Smooth muscle cell (in vitro differentiated cells): ENCODE measurements around the gene SEMA3E. TPM values are rescaled to one million over a fixed set of nuclear protein-coding genes. Genes with fewer than 3 reads are reported as not detected.

Experiments used
- DNase-seq: peaks from one replicate; lab custom pipeline; 2025; ENCODE audit not compliant: unreplicated experiment; lab: John Stamatoyannopoulos, UW
- H2AFZ ChIP-seq: fragments of 200-600 bp; sonication (generic); 2 replicates; pipeline ENCODE4 v1.6.0; 2016; ENCODE audit warnings: antibody characterized with exemption, low read depth, mild to moderate bottlenecking
- H3F3A ChIP-seq: fragments of 200-600 bp; sonication (generic); 2 replicates; pipeline ENCODE4 v1.6.0; 2017; ENCODE audit warnings: antibody characterized with exemption, low read depth
- H3K27ac ChIP-seq: fragments of 200-600 bp; sonication (generic); 2 replicates; pipeline ENCODE4 v1.5.1; 2016; ENCODE audit warnings: low read depth, mild to moderate bottlenecking
- H3K27me3 ChIP-seq: fragments of 200-600 bp; sonication (generic); 2 replicates; pipeline ENCODE4 v1.6.1; 2016; ENCODE audit warnings: low read depth, mild to moderate bottlenecking
- H3K36me3 ChIP-seq: fragments of 200-600 bp; sonication (generic); 2 replicates; pipeline ENCODE4 v1.5.1; 2016; ENCODE audit warnings: low read depth
- H3K4me1 ChIP-seq: fragments of 200-600 bp; sonication (generic); 2 replicates; pipeline ENCODE4 v1.5.1; 2016; ENCODE audit warnings: low read depth
- H3K4me2 ChIP-seq: fragments of 200-600 bp; sonication (generic); 2 replicates; pipeline ENCODE4 v1.6.0; 2016; ENCODE audit warnings: mild to moderate bottlenecking
- H3K4me3 ChIP-seq: fragments of 200-600 bp; sonication (generic); 2 replicates; pipeline ENCODE4 v1.5.1; 2016; ENCODE audit warnings: mild to moderate bottlenecking
- H3K79me2 ChIP-seq: fragments of 200-600 bp; sonication (generic); 2 replicates; pipeline ENCODE4 v1.6.0; 2016; ENCODE audit warnings: low read depth, mild to moderate bottlenecking
- H3K9ac ChIP-seq: fragments of 200-600 bp; sonication (generic); 2 replicates; pipeline ENCODE4 v1.6.0; 2016; ENCODE audit warnings: low read depth
- H3K9me3 ChIP-seq: fragments of 200-600 bp; sonication (generic); replicated peaks from 2 replicates; pipeline ENCODE4 v1.5.1; 2016; ENCODE audit warnings: low read depth
- H4K20me1 ChIP-seq: fragments of 200-600 bp; sonication (generic); 2 replicates; pipeline ENCODE4 v1.6.0; 2016; ENCODE audit warnings: low read depth
- WGBS: methylation state at CpG from one replicate; pipeline ENCODE4 v1.1.7; 2016; ENCODE audit warnings: low lambda C conversion rate; 5-methylcytosine and 5-hydroxymethylcytosine counted together
- polyA plus RNA-seq: library from polyadenylated mRNA; unstranded; fragments of >200 nt; fragmentation: Nextera tagmentation; extraction: Ambion mirVana; gene quantifications from 2 replicates; pipeline ENCODE4 v1.2.1, GENCODE V29; 2016
- total RNA-seq: library from RNA; depleted of rRNA; stranded (reverse); fragments of >200 nt; gene quantifications from 2 replicates; pipeline ENCODE4 v1.2.3, GENCODE V29; 2014
- TF ChIP-seq, protein P1 (sequence below): fragments of 200-600 bp; sonication (generic); IDR thresholded peaks from 2 replicates; pipeline ENCODE4 v1.5.1; 2017; ENCODE audit warnings: borderline replicate concordance, mild to moderate bottlenecking, antibody characterized with exemption; ENCODE audit not compliant: insufficient read depth, poor library complexity, severe bottlenecking

SEMA3E gene
- total and polyA plus RNA-seq, 2 experiments from 2014 or later: 0.45 to 0.66 TPM

DNA sequence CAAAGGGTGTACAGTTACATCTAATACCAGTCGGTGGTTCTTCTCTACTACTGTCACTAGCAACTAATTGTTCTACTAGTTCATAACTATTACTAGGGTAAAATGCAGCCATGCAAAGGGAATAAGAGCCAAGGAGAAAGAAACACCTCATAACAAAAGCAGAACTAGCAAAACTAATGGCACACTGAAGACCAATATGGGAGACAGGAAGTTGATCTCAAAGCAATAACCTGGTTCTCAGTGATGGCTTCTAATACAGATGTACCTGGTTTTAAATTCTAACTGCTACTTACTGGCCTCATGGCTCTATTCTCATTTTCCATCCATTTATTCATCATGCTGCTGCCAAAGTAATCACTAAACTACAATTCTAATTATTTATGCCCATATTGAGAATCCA is 170.3 kb downstream of the SEMA3E start:
- H3K79me2 ChIP-seq: no peaks in the 10 kb centered on the region
- H3K9ac ChIP-seq: no peak overlapping the region
- TF ChIP-seq, protein P1, sequence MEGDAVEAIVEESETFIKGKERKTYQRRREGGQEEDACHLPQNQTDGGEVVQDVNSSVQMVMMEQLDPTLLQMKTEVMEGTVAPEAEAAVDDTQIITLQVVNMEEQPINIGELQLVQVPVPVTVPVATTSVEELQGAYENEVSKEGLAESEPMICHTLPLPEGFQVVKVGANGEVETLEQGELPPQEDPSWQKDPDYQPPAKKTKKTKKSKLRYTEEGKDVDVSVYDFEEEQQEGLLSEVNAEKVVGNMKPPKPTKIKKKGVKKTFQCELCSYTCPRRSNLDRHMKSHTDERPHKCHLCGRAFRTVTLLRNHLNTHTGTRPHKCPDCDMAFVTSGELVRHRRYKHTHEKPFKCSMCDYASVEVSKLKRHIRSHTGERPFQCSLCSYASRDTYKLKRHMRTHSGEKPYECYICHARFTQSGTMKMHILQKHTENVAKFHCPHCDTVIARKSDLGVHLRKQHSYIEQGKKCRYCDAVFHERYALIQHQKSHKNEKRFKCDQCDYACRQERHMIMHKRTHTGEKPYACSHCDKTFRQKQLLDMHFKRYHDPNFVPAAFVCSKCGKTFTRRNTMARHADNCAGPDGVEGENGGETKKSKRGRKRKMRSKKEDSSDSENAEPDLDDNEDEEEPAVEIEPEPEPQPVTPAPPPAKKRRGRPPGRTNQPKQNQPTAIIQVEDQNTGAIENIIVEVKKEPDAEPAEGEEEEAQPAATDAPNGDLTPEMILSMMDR: no peak
- no peak overlapping the region for H3K4me3 ChIP-seq
- H3K36me3 ChIP-seq: no peaks in the 10 kb centered on the region
- H3K9me3 ChIP-seq: no peaks in the 10 kb centered on the region
- no peak overlapping the region for H3K27ac ChIP-seq
- no peak overlapping the region for H2AFZ ChIP-seq
- DNase-seq: no peak
- 95% methylated on average over 1 of the region's 1 CpG for WGBS
- no peaks in the 10 kb centered on the region for H3K4me1 ChIP-seq
- H3K4me2 ChIP-seq: no peak overlapping the region
- H3K27me3 ChIP-seq: no peaks in the 10 kb centered on the region
- no peaks in the 10 kb centered on the region for H3F3A ChIP-seq
- no peaks in the 10 kb centered on the region for H4K20me1 ChIP-seq

DNA sequence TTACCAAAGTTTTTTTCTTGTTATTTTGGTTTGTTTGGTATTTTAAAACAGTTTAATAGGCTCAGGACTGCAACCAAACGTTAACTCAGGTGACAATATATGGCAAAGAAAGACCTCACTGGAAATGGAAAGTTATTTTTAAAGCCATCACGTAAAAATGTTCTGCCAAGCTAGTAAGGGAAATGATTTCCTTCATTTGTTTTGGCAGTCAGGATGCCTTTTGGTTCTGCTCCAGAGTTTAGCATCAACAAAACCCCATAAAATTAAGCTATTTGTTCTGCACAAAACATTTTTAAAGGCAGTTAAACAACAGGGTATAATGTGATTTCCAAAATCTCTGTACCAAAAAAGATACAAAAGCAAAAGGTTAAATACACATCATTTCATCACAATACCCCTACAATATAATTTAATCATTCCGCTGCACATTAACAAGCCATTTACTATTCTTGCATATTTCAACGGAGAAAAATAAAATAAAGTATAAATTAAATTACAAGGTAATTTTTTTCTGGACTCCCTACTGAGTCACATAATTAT is 172.4 kb downstream of the SEMA3E start:
- no peaks in the 10 kb centered on the region for H3K9me3 ChIP-seq
- H3K79me2 ChIP-seq: no peaks in the 10 kb centered on the region
- H3K27me3 ChIP-seq: no peaks in the 10 kb centered on the region
- H3K27ac ChIP-seq: no peak overlapping the region
- 84% methylated on average over 4 of the region's 4 CpGs for WGBS
- H3F3A ChIP-seq: no peaks in the 10 kb centered on the region
- H3K4me2 ChIP-seq: no peak overlapping the region
- no peaks in the 10 kb centered on the region for H3K36me3 ChIP-seq
- no peak for DNase-seq
- H2AFZ ChIP-seq: no peak overlapping the region
- no peak overlapping the region for H3K9ac ChIP-seq
- TF ChIP-seq, protein P1: no peak
- H4K20me1 ChIP-seq: no peaks in the 10 kb centered on the region
- H3K4me1 ChIP-seq: no peaks in the 10 kb centered on the region
- H3K4me3 ChIP-seq: no peak overlapping the region

DNA sequence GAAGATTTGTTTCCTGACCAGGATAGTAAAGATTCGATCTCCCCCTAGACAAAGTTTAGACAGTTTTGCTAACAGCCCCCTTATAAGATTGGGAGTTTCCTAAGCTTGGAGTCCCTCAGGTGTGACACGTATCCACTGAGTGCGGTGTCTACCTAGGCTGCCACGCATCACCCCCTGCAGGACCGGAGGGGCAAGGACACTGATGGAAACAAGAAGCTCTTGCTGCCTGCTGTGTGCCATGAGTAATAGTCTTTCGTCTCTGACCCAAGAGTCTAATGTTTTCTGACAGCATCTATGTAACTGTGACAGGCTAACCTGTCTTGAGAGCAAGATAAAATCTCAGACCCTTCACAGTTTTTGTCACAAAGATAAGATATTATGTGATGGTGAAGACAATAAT is 173.5 kb downstream of the SEMA3E start:
- TF ChIP-seq, protein P1: no peak
- Histone ChIP-seq H3K36me3 (no peaks in the 10 kb centered on the region), H3K9ac (no peak overlapping the region), H3K4me3 (no peak overlapping the region), H3K9me3 (no peaks in the 10 kb centered on the region), H3K4me1 (no peaks in the 10 kb centered on the region), H2AFZ (peak overlapping the region; percentile 16), H3F3A (no peaks in the 10 kb centered on the region), H4K20me1 (no peaks in the 10 kb centered on the region), H3K4me2 (no peak overlapping the region), H3K27ac (no peak overlapping the region), H3K27me3 (no peaks in the 10 kb centered on the region), H3K79me2 (no peaks in the 10 kb centered on the region)
- WGBS: 36% methylated on average over 6 of the region's 6 CpGs
- no peak for DNase-seq

DNA sequence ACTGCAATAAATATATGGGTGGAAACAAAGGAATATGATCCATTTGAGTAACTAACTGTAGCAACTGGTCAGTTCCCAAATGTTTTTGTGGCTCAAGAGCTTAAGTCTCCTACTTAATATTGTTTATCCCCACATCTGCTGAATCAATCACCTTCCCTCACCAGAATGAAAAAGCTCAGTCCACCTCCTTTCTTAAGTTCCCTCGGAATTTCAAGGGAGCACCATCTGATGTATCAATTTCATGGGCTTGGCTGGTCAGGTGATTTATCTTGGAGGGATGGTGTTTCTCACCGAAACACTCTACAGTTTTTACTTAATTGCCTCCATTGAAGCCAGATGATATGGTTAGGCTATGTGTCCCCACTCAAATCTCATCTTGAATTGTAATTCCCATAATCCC is 176.6 kb downstream of the SEMA3E start:
- peaks cover 11% of the 10 kb centered on the region for H3K4me1 ChIP-seq
- WGBS: 99% methylated on average over 2 of the region's 2 CpGs
- H3K9ac ChIP-seq: no peak overlapping the region
- no peak for DNase-seq
- TF ChIP-seq, protein P1: no peak
- H2AFZ ChIP-seq: no peak overlapping the region
- H3F3A ChIP-seq: no peaks in the 10 kb centered on the region
- no peaks in the 10 kb centered on the region for H4K20me1 ChIP-seq
- no peak overlapping the region for H3K4me2 ChIP-seq
- no peak overlapping the region for H3K4me3 ChIP-seq
- H3K9me3 ChIP-seq: no peaks in the 10 kb centered on the region
- H3K27me3 ChIP-seq: no peaks in the 10 kb centered on the region
- no peaks in the 10 kb centered on the region for H3K36me3 ChIP-seq
- no peaks in the 10 kb centered on the region for H3K79me2 ChIP-seq
- H3K27ac ChIP-seq: no peak overlapping the region
